HG03095 (cell line): ENCODE measurements around the gene MEX3B.
"Not testable (repeated sequence)": the region's sequence is repeated elsewhere in the genome, so short reads cannot be mapped to it uniquely, and the experiment has no call there.

Source experiments
- ATAC-seq: cut with Tn5 transposase; IDR thresholded peaks from one replicate; pipeline ENCODE4 v1.9.1; 2021; ENCODE audit warnings: moderate library complexity; ENCODE audit not compliant: unreplicated experiment

MEX3B gene

DNA sequence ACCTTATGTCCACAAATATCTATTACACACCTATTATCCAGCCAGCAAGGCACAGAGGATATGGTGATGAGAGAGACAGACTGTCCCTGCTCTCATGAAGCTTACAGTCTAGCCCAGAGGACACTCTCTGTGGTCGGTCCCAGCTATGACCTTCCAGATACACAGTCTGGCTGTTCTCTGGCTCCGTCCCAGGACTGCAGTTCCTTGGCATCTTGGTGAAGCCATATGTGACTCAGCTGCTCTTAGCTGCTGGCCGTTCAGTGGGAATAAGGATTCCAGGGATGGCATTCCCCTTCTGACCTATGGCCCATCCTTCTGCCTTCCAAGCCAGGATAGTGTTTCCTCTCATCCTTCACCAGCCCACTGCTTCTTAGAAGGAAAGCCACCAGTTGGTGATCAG, 30.8 kb downstream of the MEX3B start:
- no peak for ATAC-seq

DNA sequence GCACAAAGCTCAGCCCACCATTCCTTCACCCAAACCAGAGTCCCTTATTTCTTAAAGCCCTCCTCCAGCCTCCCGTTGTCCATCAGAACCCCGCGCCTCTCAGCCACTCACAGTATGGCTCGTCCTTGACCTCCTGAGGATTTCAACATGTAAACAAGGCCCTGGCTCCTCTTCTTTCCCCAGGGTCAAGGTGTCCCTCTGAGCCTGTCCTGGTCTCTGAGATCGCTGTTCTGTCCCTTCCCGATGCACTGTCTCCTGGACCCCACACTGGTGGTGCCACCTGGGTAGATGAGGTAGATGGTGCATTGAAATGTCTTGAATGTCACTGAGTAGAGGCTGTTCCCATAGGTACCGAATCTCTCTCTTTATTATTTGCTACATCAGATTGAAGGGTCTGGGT, 32.9 kb downstream of the MEX3B start:
- no peak for ATAC-seq

DNA sequence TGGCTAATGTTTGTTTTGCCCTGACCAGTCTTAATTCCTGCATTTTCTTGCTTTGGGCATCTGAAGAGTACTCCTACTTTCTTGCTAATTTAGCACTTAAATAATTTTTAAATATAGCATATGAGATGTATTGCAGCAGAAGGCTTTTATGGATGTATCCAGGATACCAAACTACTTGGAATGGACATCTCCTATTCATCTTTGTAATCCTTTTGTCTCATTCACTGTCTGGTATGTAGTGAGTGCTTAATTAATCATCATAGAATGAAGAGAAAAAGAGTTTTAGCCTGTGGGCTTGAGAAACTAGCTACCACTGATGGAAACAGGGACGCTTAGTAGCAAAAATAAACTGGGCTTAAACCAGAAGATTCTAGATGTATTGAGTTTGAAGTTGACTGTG, 40.6 kb downstream of the MEX3B start:
- no peak for ATAC-seq

- ATAC-seq, result no peak
These were observed 41.9 kb downstream of the MEX3B start for GRCh38 chr15:82003916-82004315.

GRCh38 chr15:81995081-81995480, 50.7 kb downstream of the MEX3B start:
- ATAC-seq, result not testable (repeated sequence)

GRCh38 chr15:81992523-81992922, 53.3 kb downstream of the MEX3B start:
- ATAC-seq, result no peak
